Right lobe of liver (tissue), 4 donors: ENCODE results near the gene CST3.

Experiments
- POLR2A ChIP-seq: fragments of 450-650 bp; IDR thresholded peaks from one replicate; pipeline ENCODE4 v1.6.1; 2017; ENCODE audit warnings: antibody characterized with exemption, mild to moderate bottlenecking
- TF ChIP-seq, protein P1 (sequence below), 4 donors: fragments of 200-600 bp in 3 of 4; fragments of 450-650 bp in 1 of 4; IDR thresholded peaks; one replicate each; pipeline versions ENCODE4 v1.5.1 to v1.8.0; 2016 to 2022; ENCODE audit warnings: antibody characterized with exemption in 4 of 4, mild to moderate bottlenecking in 2 of 4
- donor health status: DM: no; HTN: no; CAD: no.
- donor health status: DM: no; HTN: no; CAD: no.
- donor health status: DM: no; HTN: yes; CAD: no.

DNA sequence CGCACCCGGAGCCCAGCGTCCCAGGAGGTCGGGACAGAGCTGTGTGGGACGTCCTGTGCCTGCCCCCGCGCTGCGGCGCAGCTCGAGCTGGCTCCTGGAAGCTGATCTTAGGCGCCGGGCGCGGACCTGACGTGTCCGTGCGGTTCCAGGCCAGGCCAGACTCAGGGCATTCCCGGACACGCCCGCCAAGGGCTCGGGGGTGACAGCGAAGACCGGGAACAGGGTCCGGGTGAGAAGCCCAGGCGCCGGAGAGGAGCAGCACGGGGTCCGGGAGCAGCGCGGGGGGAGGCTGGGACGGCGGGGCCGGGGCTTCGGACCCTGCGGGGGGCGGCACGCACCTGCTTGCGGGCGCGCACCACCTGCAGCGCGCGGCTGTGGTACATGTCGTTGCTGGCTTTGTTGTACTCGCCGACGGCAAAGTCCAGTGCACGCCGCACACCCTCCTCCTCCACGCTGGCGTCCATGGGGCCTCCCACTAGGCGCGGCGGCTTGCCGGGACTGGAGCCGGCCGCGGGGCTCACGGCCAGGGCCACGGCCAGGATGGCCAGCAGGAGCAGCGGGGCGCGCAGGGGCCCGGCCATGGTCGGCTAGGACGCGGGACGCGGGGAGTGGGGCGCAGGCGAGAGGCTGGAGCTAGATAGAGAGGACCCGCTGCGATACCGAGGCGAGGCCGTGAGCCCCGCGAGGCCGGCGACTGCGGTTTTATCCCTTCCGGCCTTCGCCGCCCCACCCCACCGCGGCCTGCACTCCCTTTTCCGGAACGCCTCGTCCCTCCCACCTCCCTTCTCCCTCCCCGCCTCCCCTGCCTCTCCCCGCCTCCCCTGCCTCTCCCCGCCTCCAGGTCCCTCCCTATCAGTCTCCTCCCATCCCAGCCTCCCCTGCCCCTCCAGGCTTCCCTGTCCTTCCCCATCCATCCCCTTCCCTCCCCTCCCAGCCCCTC lies at the start of gene CST3:
- TF ChIP-seq, protein P1, sequence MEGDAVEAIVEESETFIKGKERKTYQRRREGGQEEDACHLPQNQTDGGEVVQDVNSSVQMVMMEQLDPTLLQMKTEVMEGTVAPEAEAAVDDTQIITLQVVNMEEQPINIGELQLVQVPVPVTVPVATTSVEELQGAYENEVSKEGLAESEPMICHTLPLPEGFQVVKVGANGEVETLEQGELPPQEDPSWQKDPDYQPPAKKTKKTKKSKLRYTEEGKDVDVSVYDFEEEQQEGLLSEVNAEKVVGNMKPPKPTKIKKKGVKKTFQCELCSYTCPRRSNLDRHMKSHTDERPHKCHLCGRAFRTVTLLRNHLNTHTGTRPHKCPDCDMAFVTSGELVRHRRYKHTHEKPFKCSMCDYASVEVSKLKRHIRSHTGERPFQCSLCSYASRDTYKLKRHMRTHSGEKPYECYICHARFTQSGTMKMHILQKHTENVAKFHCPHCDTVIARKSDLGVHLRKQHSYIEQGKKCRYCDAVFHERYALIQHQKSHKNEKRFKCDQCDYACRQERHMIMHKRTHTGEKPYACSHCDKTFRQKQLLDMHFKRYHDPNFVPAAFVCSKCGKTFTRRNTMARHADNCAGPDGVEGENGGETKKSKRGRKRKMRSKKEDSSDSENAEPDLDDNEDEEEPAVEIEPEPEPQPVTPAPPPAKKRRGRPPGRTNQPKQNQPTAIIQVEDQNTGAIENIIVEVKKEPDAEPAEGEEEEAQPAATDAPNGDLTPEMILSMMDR (IDR thresholded peaks at IDR 0.05): no peak
- peak; percentile 94 for TF ChIP-seq POLR2A
